GM18499 (cell line): ENCODE data around the gene TMEM214.

Experiments used
- ATAC-seq: cut with Tn5 transposase; IDR thresholded peaks from one replicate; pipeline ENCODE4 v1.9.1; 2021; ENCODE audit warnings: moderate number of reproducible peaks; ENCODE audit not compliant: insufficient read depth, unreplicated experiment

The TMEM214 gene

DNA sequence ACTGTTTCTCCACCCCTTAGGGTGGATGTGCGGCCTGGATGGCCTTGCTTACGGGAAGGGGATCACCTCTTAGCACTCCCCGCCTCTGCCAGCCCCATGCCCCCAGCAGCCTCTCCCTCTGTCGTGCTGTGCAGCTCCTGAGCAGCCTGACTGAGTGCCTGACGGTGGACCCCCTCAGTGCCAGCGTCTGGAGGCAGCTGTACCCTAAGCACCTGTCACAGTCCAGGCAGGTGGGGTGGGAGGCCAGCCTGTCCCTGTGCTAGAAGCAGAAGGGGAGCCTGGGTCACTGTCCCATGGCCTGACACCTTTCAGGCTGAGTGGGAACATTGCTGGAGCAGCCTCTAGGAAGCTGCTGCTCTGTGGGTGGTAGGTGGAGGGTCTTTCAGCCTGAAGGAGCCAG, 5.2 kb downstream of the TMEM214 start:
- ATAC-seq = no peak

DNA sequence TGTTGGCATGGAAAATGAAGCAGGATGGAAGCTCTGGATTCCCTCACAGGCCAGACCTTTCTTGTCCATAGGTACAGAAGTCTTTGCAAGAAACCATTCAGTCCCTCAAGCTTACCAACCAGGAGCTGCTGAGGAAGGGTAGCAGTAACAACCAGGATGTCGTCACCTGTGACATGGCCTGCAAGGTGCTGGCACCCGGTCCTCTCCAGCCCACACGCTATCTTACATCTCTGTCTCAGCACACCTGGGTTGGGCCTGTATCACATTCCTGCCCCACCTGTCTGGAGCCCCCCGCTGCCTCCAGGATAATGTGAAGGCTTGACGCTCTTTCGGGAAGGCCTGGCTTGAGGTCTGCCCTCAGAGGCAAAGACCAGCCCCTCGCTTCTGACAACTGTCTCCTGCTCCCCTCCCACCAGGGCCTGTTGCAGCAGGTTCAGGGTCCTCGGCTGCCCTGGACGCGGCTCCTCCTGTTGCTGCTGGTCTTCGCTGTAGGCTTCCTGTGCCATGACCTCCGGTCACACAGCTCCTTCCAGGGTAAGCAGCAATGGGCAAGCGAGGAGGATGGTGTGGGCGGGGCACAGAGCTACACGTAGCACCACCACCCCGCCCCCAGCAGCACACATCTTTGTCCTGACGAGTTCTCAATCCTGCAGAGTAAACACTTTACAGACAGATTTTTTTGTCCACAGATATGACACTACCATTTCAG, 6.0 kb downstream of the TMEM214 start:
- no peak for ATAC-seq

DNA sequence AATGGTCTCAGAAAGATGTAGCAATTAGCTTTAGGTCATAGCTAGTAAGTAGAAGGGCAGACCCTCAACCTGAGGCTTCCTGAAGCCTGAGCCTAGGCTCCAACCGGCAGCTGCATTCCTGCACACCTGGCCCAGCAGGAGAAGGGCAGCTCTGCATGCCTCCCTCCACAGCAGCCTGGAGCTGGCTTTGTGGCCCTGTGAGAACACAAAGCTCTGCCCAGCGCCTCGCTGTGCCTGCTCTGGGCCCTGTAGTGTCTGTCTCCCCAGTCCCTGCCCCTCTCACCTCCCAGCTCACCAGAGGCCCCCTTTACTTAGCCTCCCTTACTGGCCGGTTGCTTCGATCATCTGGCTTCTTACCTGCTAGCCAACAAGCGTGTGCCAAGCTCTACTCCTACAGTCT, 6.7 kb downstream of the TMEM214 start:
- ATAC-seq = no peak

DNA sequence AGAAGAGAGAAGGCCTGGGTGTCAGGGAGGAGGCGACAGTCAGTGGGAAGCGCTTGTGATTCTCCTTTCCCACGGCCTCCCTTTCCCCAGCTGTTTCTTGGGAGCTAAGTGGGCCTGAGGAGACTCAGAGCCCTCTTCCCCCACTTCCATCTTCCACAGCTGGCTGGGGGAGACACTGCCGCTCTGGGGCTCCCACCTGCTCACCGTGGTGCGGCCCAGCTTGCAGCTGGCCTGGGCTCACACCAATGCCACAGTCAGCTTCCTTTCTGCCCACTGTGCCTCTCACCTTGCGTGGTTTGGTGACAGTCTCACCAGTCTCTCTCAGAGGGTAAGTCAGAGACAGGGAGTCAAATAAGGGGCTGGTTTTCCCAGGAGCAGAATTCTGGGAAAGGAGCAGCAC, 7.1 kb downstream of the TMEM214 start:
- ATAC-seq = no peak

DNA sequence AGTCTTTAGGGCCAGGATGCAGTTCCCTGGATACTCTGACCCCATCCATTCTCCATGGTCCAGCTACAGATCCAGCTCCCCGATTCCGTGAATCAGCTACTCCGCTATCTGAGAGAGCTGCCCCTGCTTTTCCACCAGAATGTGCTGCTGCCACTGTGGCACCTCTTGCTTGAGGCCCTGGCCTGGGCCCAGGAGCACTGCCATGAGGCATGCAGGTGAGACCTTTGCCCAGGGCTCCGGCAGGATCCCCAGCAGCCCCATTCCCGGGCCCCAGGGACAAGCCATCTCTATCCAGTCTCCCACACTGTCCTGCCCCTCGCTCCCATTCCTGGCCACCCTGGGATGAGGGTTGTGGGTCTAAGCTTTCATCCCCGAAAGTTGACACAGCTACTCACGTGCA, 7.5 kb downstream of the TMEM214 start:
- ATAC-seq = no peak

DNA sequence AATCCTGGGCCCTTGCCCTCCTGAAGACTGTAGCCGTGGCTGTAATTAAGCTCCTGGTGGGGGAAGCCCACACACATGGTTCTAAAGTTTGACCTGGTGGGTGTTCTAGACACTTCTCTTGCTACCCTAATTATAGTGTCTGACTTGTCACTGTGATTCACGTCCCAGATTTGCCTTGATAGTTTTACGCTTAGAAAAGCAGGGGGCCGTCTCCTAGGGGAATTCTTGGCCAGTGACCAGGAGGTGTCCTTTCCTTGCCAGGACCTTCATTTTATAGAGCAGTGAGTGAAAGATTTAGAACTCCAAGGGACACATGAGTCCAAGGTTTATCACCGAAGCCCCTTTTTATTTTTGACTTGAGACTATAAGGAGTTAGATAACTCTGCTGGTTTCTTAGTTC, 9.0 kb downstream of the TMEM214 start:
- ATAC-seq = no peak

DNA sequence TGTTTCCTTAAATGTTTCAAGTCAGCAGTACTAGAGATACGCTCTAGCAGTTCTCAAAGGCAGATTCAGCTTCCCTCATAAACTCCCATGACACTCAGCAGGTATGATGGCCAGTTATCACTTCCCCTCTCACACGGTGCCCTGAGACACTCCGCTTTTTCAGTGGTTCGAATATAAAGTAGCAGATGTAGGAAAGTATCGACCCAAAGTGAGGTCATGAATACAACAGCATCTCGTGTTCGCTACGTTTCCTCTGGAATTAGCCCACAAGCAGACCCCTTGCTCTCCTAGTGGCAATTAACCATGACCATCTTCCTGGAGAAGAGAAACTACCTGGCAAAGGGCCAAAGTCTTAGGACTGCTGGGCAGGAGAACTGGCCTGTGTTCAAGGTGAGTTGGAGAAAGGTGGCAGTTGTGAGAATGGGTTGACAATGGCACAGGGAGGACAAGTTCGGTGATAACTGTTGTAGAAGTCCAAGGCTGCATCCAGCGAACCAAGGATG, 9.4 kb downstream of the TMEM214 start:
- ATAC-seq = no peak

DNA sequence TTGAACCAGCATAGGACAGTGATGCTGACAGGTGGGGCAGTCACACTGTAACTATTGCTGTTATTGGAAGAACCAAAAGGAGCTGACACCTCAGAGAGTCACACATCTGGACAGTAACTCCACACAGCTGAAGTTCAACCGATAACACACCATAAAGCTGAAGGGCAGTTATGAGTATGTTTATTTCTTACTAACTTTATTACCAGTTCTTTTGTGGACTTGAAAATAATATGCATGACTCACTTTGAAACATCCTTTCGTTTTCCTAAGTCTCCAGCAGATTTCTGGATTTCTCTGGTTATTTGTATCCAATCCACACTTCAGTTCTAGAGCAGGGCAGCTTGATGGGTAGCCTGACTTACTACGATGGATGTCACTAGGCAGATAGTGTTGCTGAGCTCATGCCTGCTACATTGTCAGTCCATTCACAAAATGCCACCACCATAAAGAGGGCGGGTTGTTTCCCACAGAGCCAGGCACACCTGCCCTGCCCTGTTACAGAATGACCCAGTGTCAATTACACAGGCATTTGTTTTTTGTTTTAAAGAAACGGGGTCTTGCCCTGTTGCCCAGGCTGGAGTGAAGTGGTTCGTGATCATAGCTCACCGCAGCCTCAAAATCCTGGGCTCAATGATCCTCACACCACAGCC, 10.3 kb downstream of the TMEM214 start:
- no peak for ATAC-seq

DNA sequence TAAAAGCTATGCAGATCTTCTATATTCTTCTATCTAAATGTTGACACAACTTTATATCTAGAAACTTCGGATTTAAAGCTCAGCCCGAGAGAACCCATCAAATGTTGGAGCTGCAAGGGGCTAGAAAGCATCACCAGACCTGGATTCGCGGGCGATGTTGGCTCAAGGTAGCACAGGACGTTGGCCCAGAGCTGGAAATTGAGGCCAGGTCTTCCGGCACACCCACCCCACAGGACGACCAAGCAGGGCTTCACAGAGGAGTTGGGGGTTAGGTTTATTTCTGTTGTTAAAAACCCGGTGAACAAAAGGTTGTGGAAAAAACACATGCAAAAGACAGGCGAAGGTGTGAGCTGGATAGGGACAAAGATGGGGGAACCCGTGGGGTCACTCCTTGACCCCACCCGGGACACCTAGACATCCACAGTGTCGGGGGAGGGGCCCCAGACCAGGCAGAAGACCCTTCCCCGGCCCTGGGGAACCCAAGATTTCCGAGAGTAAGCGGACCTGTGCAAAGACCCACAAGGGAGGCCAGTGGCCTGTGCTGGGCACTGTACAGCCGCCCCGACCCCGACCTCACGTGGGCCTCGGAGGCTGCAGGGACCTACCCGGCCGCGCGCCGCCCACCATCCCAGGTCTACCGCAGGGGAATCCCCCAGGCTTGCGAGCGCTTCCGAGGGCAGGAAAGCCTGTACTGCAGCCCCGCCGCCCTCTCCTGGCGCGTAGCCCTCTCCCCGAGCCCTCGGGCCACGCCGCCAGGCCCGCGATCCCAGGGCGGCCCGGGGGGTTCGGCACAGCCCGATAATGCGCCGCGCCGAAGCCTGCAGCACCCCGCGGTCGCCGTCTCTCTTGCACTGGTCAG, 16.9 kb downstream of the TMEM214 start:
- peak; percentile 9 for ATAC-seq

DNA sequence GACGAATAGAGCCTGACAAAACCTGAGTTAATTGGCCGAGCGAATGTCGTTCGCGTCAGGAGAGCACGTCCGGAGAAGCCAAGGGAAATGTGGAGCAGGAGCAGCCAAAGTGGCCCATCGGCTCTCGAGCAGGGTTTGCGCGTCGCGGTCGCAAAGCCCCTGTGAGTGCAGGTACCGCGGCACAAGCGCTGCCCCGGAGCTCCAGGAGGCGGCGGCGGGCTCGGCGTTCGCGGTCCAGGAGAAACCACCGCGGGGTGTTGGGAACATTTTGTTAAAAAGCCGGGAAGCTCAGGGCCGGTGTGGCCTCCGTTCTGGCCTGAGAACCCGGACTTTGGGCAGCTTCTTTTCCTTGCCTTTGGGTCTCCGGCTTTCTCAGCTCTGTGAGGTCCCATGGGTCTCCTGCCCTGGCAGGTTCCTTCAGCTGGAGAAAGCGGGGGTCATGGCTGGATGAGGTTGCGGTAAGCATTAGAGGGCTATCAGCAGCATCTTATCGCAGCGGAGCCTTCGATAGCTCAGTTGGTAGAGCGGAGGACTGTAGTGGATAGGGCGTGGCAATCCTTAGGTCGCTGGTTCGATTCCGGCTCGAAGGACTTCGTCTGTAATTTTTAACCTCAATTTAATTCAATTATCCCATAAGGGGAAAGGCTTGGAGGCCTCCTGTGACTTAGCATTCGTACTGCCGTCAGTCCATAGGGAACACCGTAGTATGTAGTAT, 17.7 kb downstream of the TMEM214 start:
- peak; percentile 34 for ATAC-seq

DNA sequence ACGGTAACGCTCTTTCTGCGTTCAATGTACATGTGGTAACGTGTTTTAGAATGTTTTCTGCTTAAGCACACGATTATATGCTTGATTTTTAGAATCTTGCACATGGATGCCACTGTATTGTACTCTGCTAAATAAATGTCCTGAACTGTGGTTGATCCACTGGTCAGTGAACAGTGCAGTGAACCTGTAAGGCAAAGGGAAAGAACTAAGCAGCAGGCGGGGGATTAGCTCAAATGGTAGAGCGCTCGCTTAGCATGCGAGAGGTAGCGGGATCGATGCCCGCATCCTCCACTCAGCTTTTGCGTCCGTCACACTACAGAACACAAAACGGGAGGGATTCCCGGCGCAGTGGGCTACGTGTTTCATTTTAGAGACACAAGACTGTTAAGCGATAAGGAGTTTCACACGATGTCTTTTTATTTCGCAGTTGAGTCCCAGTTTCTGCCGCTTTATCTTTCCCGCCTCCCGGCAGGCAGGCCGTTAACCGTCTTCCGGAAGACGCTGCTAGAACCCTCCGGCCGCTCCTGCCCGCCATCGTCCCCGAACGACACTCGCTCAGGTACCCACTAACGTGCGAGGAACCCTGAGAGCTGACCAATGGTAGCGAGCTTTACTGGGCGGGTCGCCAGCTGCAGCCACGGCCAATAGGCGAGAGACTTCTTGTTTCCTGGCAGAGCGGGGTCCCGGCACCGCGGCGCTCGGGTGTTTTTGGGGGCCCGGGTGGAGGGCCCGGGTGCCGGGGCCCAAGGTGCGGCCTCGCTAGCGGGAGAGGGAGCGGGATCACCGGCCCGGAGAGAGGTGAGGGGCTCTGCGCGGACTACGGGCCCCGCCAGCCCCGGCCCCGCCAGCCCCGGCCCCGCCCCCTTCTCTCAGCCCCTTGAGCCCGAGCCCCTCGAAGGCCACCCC, 18.5 kb downstream of the TMEM214 start, which contains the start of gene AGBL5:
TSS of gene AGBL5 (plus strand) at position 673 of the 906 bp plus-strand sequence. CDS start 1,291 bp downstream, outside the sequence.
- ATAC-seq = peak; percentile 40

DNA sequence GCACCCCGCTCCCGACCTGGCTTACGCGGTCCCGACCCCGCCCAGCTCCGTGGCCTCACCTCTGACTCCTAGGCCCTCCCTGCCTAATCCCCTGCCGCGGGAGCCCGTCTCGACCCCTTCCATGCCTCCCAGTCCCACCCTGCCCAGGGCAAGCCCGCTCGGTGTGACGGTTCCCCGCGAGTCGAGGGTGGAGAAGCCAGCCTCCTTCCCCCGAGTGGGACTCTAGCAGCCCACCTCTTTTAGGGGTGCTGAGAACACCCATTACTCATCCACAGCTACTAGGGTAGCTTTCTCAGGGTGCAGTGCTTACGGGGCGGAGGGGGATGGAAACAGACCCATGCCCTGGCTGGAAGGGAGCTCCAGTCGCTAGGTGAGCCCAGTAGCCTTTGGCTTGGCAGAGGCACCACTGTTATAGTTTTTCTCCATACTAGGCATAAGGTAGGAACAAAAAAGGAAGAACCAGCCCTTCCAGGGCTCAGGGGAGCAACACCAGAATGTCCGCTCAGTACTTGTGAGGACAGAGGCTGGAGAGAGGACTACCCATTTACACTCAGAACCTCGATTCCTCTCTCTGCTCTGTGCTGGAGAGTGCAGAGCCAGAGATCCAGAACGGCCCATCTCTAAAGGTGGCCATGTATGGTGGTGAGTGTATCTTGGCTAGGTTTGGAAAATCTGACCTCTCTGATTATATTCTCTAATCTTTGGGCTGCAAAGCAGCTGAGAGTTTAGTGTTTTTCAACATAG, 19.3 kb downstream of the TMEM214 start:
- ATAC-seq = no peak

DNA sequence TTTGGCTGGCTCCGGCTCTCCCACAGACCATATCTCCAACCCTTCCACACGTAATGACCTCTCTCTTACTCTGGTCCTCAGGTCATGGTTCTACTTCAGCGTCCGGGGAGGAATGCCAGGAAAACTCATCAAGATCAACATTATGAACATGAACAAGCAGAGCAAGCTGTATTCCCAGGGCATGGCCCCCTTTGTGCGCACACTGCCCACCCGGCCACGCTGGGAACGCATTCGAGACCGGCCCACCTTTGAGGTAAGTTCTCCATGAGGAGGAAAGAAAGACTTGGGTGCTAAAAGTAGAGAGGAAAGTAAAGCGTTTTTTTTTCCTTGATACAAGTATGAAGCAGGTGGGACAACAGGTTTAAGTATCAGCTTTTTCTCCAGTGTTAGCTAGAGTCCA, 20.6 kb downstream of the TMEM214 start:
- ATAC-seq = no peak

DNA sequence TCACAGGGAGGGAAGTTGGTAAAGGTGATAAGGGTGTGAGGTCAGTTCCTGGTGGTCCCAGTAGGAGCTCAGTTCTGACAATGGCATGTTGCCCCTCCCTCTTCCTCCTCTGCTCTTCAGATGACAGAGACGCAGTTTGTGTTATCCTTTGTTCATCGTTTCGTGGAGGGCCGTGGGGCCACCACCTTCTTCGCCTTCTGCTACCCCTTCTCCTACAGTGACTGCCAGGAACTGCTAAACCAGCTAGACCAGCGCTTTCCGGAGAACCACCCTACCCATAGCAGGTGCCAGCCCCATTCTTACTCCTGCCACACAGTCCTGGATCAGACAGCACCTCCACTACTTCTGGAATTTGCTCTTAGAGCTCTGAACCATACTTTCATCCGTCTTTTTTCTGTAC, 21.0 kb downstream of the TMEM214 start:
- ATAC-seq = no peak

DNA sequence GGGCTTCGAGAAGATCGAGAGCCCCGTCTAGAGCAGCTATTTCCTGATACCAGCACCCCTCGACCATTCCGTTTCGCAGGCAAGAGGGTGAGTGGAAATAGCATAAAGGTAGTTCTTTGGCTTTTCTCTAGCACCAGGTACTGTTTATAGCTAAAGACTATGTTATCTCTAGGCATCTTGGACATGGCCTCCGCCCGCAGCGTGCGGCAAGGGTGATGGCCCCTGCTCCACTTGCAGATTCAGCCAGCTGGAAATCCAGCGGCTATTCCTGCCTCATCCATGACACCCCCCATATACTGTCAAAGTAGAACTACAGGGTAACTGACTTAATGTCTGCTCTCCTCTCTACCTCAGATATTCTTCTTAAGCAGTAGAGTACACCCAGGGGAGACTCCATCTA, 22.0 kb downstream of the TMEM214 start:
- ATAC-seq = no peak

DNA sequence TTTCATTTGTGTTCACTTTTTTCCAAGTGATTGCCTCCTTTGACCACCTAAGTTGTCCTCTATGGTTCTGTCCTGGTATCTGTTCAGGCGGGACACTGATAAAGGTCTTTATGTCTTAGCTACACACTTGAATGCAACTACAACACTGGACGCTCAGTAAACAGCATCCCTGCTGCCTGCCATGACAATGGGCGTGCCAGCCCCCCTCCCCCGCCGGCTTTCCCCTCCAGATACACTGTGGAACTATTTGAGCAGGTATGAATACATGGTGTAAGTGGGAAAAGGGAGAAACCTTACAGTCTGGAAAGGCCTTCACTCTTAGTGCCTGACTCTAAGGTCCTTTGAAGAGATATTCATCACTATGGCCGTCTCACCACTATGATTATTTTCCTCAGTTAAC, 24.4 kb downstream of the TMEM214 start:
- no peak for ATAC-seq

DNA sequence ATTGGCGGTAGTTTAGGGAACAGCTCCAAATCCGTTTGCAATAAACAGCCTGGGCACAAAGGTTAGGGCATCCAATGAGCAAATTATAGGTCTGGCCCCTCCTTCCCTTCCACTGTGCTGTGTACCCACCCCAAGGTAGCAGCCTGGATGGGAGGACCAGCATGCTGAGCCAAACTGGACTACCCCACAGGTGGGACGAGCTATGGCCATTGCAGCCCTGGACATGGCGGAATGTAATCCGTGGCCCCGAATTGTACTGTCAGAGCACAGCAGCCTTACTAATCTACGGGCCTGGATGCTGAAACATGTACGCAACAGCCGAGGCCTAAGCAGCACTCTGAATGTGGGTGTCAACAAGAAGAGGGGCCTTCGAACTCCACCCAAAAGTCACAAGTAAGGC, 25.4 kb downstream of the TMEM214 start:
- no peak for ATAC-seq

DNA sequence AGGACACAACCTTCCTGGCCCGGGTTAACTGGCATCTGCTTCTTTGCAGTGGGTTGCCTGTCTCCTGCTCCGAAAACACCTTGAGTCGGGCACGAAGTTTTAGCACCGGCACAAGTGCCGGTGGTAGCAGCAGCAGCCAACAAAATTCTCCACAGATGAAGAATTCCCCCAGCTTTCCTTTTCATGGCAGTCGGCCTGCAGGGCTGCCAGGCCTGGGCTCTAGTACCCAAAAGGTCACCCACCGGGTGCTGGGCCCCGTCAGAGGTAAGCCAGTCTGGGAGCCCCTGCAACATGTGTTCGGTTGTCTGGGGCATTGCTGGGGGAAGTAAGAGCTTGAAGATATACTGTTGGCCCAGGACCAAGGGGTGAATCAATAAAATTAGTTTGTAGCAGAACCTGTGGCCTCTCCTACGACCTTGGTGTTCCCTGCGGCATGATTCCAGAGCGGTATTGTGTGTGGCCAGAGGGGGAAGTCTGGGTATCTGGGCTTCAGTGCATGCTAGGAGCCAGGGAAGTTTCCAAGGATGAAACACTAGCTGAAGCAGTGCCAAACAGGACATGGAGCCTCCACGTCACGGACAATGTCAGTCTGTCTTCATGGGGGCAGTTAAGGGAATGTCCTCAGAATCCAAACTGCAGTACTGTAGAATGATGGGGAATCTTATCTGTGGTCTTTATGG, 26.5 kb downstream of the TMEM214 start:
- ATAC-seq = no peak
